GM10266 (cell line): ENCODE data around the gene FDXR.

Source experiments
- DNase-seq: peaks from one replicate; pipeline ENCODE4 v3.0.0; 2012; ENCODE audit errors: extremely low spot score
- CTCF ChIP-seq: IDR thresholded peaks from 2 replicates; pipeline ENCODE4 v1.5.1; 2012; ENCODE audit warnings: mild to moderate bottlenecking, low read depth; ENCODE audit not compliant: control insufficient read depth, insufficient read depth; ENCODE audit errors: missing control alignments

Gene FDXR

GRCh38 chr17:74859459-74860228, 13.2 kb downstream of the FDXR start, which contains the start of gene GRIN2C:
Gene GRIN2C (minus strand): TSS chr17:74859885. CDS start chr17:74855092, 4,793 bp downstream.
- peak; percentile 73 for DNase-seq
- TF ChIP-seq CTCF = peak; percentile 33

GRCh38 chr17:74858672-74859458, 13.9 kb downstream of the FDXR start:
- TF ChIP-seq CTCF = no peak
- DNase-seq = no peak

GRCh38 chr17:74857191-74857590, 15.6 kb downstream of the FDXR start:
- no peak for DNase-seq
- no peak for TF ChIP-seq CTCF

GRCh38 chr17:74856112-74856511, 16.7 kb downstream of the FDXR start:
- no peak for DNase-seq
- no peak for TF ChIP-seq CTCF

- TF ChIP-seq CTCF = no peak
- DNase-seq = no peak
These were observed 17.5 kb downstream of the FDXR start for GRCh38 chr17:74855323-74855722.

GRCh38 chr17:74854792-74855191, 18.0 kb downstream of the FDXR start:
- no peak for DNase-seq
- no peak for TF ChIP-seq CTCF

- DNase-seq = no peak
- no peak for TF ChIP-seq CTCF
These were observed 19.1 kb downstream of the FDXR start for GRCh38 chr17:74853669-74854068.
